ENCODE measurements around the gene PDCD6IP. TPM values are rescaled to one million over a fixed set of nuclear protein-coding genes. Genes with fewer than 3 reads are reported as not detected.

Gene PDCD6IP
- polyA plus RNA-seq, 1 donor from 2014 or later: 196 TPM

DNA sequence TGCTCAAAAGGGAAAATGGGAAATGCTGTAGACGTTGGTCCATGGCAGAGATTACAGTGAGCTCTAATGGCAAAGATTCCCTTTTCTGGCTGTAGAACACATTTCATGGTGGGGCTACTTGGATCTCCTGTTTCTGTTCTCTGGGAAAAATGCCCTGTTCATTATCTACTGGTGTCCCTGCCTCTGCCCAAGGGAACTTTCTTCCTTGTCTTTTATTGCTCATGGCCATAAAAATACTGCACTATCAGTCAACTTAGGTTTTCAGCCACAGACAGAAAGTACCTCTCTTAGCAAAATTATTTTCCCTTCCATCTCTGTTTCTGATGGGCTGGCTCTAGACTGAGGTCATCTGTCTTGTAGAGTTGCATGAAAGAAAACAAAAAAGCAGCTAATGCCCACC lies 98.9 kb downstream of the PDCD6IP start:
- Histone ChIP-seq H3K27ac (ENCODE audit: low read length) (no peak overlapping the region), H3K9ac (ENCODE audit: low read length) (no peak overlapping the region), H3K9me3 (ENCODE audit: low read length) (no peaks in the 10 kb centered on the region), H3F3A (ENCODE audit: insufficient read depth, low read length, poor library complexity, severe bottlenecking) (no peaks in the 10 kb centered on the region), H2AFZ (ENCODE audit: low read depth, low read length) (no peak overlapping the region), H3K36me3 (ENCODE audit: insufficient read depth, low read length) (no peaks in the 10 kb centered on the region), H3K9me2 (ENCODE audit: insufficient read depth, low read length) (no peaks in the 10 kb centered on the region), H3K27me3 (ENCODE audit: insufficient read depth, low read depth, low read length) (no peaks in the 10 kb centered on the region), H3K4me2 (ENCODE audit: low read length) (no peak overlapping the region), H4K20me1 (ENCODE audit: insufficient read depth) (no peaks in the 10 kb centered on the region), H3K4me3 (ENCODE audit: low read length) (no peak overlapping the region), H3K79me2 (replicated peaks; ENCODE audit: insufficient read depth, low read length) (no peaks in the 10 kb centered on the region)
- TF ChIP-seq MXI1 (conservative IDR thresholded peaks at IDR 0.05; ENCODE audit: poor library complexity, severe bottlenecking) (no peak), POLR2AphosphoS5 (IDR thresholded peaks at IDR 0.05) (no peak)

DNA sequence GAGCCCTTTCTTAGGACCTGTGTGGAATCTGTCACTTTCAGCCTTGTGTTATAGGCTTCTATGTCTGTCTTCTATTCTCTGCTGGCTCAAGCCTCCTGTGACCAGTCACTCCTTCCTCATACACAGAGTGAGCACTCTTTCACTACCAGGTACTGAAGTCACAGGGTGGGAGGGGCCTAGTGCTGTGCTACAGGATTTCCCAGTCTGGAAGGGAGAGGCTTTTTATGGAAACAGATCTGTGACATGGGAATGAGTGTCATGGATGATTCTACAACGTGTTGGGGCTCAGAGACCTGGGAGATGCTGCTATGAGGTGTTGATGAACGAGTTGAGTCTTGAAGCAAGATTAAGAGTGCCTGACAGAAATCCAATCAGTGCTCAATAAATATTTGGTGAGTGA lies 100.5 kb downstream of the PDCD6IP start:
- Histone ChIP-seq H3K9me3 (ENCODE audit: low read length) (no peaks in the 10 kb centered on the region), H3K27ac (ENCODE audit: low read length) (no peak overlapping the region), H4K20me1 (ENCODE audit: insufficient read depth) (no peaks in the 10 kb centered on the region), H3K79me2 (replicated peaks; ENCODE audit: insufficient read depth, low read length) (no peaks in the 10 kb centered on the region), H3F3A (ENCODE audit: insufficient read depth, low read length, poor library complexity, severe bottlenecking) (no peaks in the 10 kb centered on the region), H3K4me2 (ENCODE audit: low read length) (no peak overlapping the region), H3K9me2 (ENCODE audit: insufficient read depth, low read length) (no peaks in the 10 kb centered on the region), H2AFZ (ENCODE audit: low read depth, low read length) (no peak overlapping the region), H3K27me3 (ENCODE audit: insufficient read depth, low read depth, low read length) (no peaks in the 10 kb centered on the region), H3K36me3 (ENCODE audit: insufficient read depth, low read length) (no peaks in the 10 kb centered on the region), H3K4me3 (ENCODE audit: low read length) (no peak overlapping the region), H3K9ac (ENCODE audit: low read length) (no peak overlapping the region)
- TF ChIP-seq RAD21 (conservative IDR thresholded peaks at IDR 0.05): no peak
- no peak for TF ChIP-seq SMC3 (conservative IDR thresholded peaks at IDR 0.05; ENCODE audit: poor library complexity)
- TF ChIP-seq, protein P1, sequence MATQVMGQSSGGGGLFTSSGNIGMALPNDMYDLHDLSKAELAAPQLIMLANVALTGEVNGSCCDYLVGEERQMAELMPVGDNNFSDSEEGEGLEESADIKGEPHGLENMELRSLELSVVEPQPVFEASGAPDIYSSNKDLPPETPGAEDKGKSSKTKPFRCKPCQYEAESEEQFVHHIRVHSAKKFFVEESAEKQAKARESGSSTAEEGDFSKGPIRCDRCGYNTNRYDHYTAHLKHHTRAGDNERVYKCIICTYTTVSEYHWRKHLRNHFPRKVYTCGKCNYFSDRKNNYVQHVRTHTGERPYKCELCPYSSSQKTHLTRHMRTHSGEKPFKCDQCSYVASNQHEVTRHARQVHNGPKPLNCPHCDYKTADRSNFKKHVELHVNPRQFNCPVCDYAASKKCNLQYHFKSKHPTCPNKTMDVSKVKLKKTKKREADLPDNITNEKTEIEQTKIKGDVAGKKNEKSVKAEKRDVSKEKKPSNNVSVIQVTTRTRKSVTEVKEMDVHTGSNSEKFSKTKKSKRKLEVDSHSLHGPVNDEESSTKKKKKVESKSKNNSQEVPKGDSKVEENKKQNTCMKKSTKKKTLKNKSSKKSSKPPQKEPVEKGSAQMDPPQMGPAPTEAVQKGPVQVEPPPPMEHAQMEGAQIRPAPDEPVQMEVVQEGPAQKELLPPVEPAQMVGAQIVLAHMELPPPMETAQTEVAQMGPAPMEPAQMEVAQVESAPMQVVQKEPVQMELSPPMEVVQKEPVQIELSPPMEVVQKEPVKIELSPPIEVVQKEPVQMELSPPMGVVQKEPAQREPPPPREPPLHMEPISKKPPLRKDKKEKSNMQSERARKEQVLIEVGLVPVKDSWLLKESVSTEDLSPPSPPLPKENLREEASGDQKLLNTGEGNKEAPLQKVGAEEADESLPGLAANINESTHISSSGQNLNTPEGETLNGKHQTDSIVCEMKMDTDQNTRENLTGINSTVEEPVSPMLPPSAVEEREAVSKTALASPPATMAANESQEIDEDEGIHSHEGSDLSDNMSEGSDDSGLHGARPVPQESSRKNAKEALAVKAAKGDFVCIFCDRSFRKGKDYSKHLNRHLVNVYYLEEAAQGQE (IDR thresholded peaks at IDR 0.05; ENCODE audit: borderline replicate concordance): no peak
- no peak for TF ChIP-seq EZH2 (IDR thresholded peaks at IDR 0.05; ENCODE audit: borderline replicate concordance, insufficient read depth, low read length, poor library complexity, severe bottlenecking)
- no peak for TF ChIP-seq MXI1 (conservative IDR thresholded peaks at IDR 0.05; ENCODE audit: poor library complexity, severe bottlenecking)

DNA sequence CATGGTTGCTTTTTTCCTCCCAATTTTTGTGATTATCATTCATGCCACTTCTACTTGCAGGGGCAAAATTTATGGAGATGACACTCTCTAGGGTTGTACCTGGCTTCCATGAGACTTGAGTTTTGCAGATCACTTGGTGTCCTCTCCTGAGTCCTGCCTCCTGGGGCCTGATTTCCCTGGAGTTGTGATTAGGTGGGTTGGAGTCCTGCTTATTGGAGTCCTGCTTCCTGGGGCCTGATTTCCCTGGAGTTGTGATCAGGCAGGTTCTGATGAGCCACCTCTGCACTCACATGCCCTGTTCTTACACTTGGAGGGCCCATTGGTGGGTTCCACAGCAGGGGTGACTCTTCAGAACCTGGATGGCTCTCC lies 102.0 kb downstream of the PDCD6IP start:
- no peaks in the 10 kb centered on the region for H4K20me1 ChIP-seq (ENCODE audit: insufficient read depth)
- H3K36me3 ChIP-seq (ENCODE audit: insufficient read depth, low read length): no peaks in the 10 kb centered on the region
- H2AFZ ChIP-seq (ENCODE audit: low read depth, low read length): no peak overlapping the region
- H3K9me3 ChIP-seq (ENCODE audit: low read length): no peaks in the 10 kb centered on the region
- TF ChIP-seq EZH2 (IDR thresholded peaks at IDR 0.05; ENCODE audit: borderline replicate concordance, insufficient read depth, low read length, poor library complexity, severe bottlenecking) (no peak), POLR2AphosphoS5 (IDR thresholded peaks at IDR 0.05) (no peak), EP300 (conservative IDR thresholded peaks at IDR 0.05; ENCODE audit: poor library complexity, severe bottlenecking) (no peak), RAD21 (conservative IDR thresholded peaks at IDR 0.05) (no peak), SMC3 (conservative IDR thresholded peaks at IDR 0.05; ENCODE audit: poor library complexity) (no peak), MXI1 (conservative IDR thresholded peaks at IDR 0.05; ENCODE audit: poor library complexity, severe bottlenecking) (no peak), TAF1 (IDR thresholded peaks at IDR 0.05; ENCODE audit: low read depth) (no peak)
- TF ChIP-seq, protein P2, sequence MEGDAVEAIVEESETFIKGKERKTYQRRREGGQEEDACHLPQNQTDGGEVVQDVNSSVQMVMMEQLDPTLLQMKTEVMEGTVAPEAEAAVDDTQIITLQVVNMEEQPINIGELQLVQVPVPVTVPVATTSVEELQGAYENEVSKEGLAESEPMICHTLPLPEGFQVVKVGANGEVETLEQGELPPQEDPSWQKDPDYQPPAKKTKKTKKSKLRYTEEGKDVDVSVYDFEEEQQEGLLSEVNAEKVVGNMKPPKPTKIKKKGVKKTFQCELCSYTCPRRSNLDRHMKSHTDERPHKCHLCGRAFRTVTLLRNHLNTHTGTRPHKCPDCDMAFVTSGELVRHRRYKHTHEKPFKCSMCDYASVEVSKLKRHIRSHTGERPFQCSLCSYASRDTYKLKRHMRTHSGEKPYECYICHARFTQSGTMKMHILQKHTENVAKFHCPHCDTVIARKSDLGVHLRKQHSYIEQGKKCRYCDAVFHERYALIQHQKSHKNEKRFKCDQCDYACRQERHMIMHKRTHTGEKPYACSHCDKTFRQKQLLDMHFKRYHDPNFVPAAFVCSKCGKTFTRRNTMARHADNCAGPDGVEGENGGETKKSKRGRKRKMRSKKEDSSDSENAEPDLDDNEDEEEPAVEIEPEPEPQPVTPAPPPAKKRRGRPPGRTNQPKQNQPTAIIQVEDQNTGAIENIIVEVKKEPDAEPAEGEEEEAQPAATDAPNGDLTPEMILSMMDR (IDR thresholded peaks at IDR 0.05; ENCODE audit: poor library complexity, severe bottlenecking): no peak
- TF ChIP-seq, protein P1 (IDR thresholded peaks at IDR 0.05; ENCODE audit: borderline replicate concordance): no peak
- H3K4me2 ChIP-seq (ENCODE audit: low read length): no peak overlapping the region
- H3K9ac ChIP-seq (ENCODE audit: low read length): no peak overlapping the region
- no peak overlapping the region for H3K27ac ChIP-seq (ENCODE audit: low read length)
- no peak overlapping the region for H3K4me3 ChIP-seq (ENCODE audit: low read length)
- H3K27me3 ChIP-seq (ENCODE audit: insufficient read depth, low read depth, low read length): no peaks in the 10 kb centered on the region
- no peaks in the 10 kb centered on the region for H3K9me2 ChIP-seq (ENCODE audit: insufficient read depth, low read length)
- H3F3A ChIP-seq (ENCODE audit: insufficient read depth, low read length, poor library complexity, severe bottlenecking): no peaks in the 10 kb centered on the region
- no peaks in the 10 kb centered on the region for H3K79me2 ChIP-seq (replicated peaks; ENCODE audit: insufficient read depth, low read length)
